ENCODE measurements around the gene TUBB6. TPM values are rescaled to one million over a fixed set of nuclear protein-coding genes. Genes with fewer than 3 reads are reported as not detected.

Gene TUBB6
- total and polyA plus RNA-seq, 2 experiments from 2014 or later, result 212 to 240 TPM

- peak overlapping the region; percentile 15 for H3K27ac ChIP-seq
- peaks cover 49% of the 10 kb centered on the region for H3K36me3 ChIP-seq
- no peaks in the 10 kb centered on the region for H3K9me3 ChIP-seq (ENCODE audit: low read depth)
- DNase-seq (ENCODE audit: low read depth in 1 of 2, low spot score in 1 of 2), result no peak
- H3K27me3 ChIP-seq, result no peaks in the 10 kb centered on the region
- H3K4me1 ChIP-seq (ENCODE audit: low read depth), result no peaks in the 10 kb centered on the region
- H3K4me3 ChIP-seq, result no peak overlapping the region
- TF ChIP-seq CTCF (IDR thresholded peaks at IDR 0.05; ENCODE audit: low read depth, low read length), result no peak
Measured at GRCh38 chr18:12326711-12327460, 18.8 kb downstream of the TUBB6 start.

- Histone ChIP-seq H3K27ac (peak overlapping the region; percentile 54), H3K4me3 (no peak overlapping the region), H3K9me3 (ENCODE audit: low read depth) (no peaks in the 10 kb centered on the region), H3K4me1 (ENCODE audit: low read depth) (no peaks in the 10 kb centered on the region), H3K27me3 (no peaks in the 10 kb centered on the region), H3K36me3 (peaks cover 48% of the 10 kb centered on the region)
- TF ChIP-seq CTCF (IDR thresholded peaks at IDR 0.05; ENCODE audit: low read depth, low read length), result peak; percentile 96
- DNase-seq (ENCODE audit: low read depth in 1 of 2, low spot score in 1 of 2), result peak; percentile 84 to 87
Measured at GRCh38 chr18:12327510-12328178, 19.6 kb downstream of the TUBB6 start.

- no peak for DNase-seq (ENCODE audit: low read depth in 1 of 2, low spot score in 1 of 2)
- Histone ChIP-seq H3K27ac (peak overlapping the region; percentile 55), H3K9me3 (ENCODE audit: low read depth) (no peaks in the 10 kb centered on the region), H3K4me3 (no peak overlapping the region), H3K36me3 (peaks cover 48% of the 10 kb centered on the region), H3K4me1 (ENCODE audit: low read depth) (no peaks in the 10 kb centered on the region), H3K27me3 (no peaks in the 10 kb centered on the region)
- no peak for TF ChIP-seq CTCF (IDR thresholded peaks at IDR 0.05; ENCODE audit: low read depth, low read length)
Measured at GRCh38 chr18:12328179-12328823, 20.3 kb downstream of the TUBB6 start.

- TF ChIP-seq CTCF (IDR thresholded peaks at IDR 0.05; ENCODE audit: low read depth, low read length), result no peak
- DNase-seq (ENCODE audit: low read depth in 1 of 2, low spot score in 1 of 2), result no peak
- Histone ChIP-seq H3K27ac (peak overlapping the region; percentile 68), H3K4me1 (ENCODE audit: low read depth) (peaks cover 6% of the 10 kb centered on the region), H3K4me3 (no peak overlapping the region), H3K27me3 (no peaks in the 10 kb centered on the region), H3K36me3 (peaks cover 48% of the 10 kb centered on the region), H3K9me3 (ENCODE audit: low read depth) (no peaks in the 10 kb centered on the region)
Measured at GRCh38 chr18:12329125-12329698, 21.2 kb downstream of the TUBB6 start.

- H3K4me3 ChIP-seq, result no peak overlapping the region
- TF ChIP-seq CTCF (IDR thresholded peaks at IDR 0.05; ENCODE audit: low read depth, low read length), result no peak
Measured at GRCh38 chr18:12330766-12331165, 22.7 kb downstream of the TUBB6 start.

More at GRCh38 chr18:12330766-12331165, 22.7 kb downstream of the TUBB6 start:
- H3K9me3 ChIP-seq (ENCODE audit: low read depth), result no peaks in the 10 kb centered on the region
- DNase-seq (ENCODE audit: low read depth in 1 of 2, low spot score in 1 of 2), result no peak
- peaks cover 21% of the 10 kb centered on the region for H3K4me1 ChIP-seq (ENCODE audit: low read depth)
- no peaks in the 10 kb centered on the region for H3K27me3 ChIP-seq
- H3K36me3 ChIP-seq, result peaks cover 40% of the 10 kb centered on the region
- no peak overlapping the region for H3K27ac ChIP-seq
